ENCODE measurements around the gene SIRPA. TPM values are rescaled to one million over a fixed set of nuclear protein-coding genes. Genes with fewer than 3 reads are reported as not detected.

Gene SIRPA
- total RNA-seq, 1 donor from 2014 or later, result 8.9 TPM

GRCh38 chr20:1902188-1902587, 7.0 kb downstream of the SIRPA start:
- Histone ChIP-seq H3K27me3 (ENCODE audit: control insufficient read depth in 3 of 3, insufficient read depth in 3 of 3, low read length in 3 of 3) (no peaks in the 10 kb centered on the region), H3K36me3 (ENCODE audit: control insufficient read depth in 3 of 3, insufficient read depth in 3 of 3, low read length in 3 of 3) (peaks cover 0 to 7% (median 0%) of the 10 kb centered on the region in 3 donors), H3K4me3 (ENCODE audit: low read length in 3 of 3) (no peak overlapping the region), H3K9ac (ENCODE audit: low read depth in 1 of 3, low read length in 3 of 3) (no peak overlapping the region), H3K9me3 (ENCODE audit: control insufficient read depth in 3 of 3, low read length in 3 of 3) (no peaks in the 10 kb centered on the region), H3K4me1 (ENCODE audit: control insufficient read depth in 3 of 3, insufficient read depth in 3 of 3, low read length in 3 of 3) (peaks cover 10 to 18% (median 15%) of the 10 kb centered on the region in 3 donors), H3K27ac (ENCODE audit: low read depth, low read length) (no peak overlapping the region)

DNA sequence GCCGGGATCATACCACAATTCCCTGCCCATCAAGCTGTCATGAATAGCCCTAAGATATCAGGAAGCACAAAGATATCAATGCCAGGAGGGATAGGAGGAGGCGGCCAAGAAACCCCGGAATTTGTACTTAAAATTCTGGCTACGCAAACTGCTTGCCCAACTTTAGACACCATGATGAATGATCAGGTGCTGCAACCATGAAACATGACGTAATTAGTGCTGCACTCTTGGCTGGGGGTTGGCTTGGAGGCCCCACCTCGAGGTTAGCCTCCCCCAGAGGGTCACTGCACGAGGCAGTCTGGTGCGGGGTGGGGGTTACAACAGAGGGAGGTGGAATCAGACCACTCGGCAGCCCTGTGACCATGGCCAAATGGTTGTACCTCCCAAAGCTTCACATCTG, 8.9 kb downstream of the SIRPA start:
- H3K9me3 ChIP-seq (ENCODE audit: control insufficient read depth in 3 of 3, low read length in 3 of 3), result no peaks in the 10 kb centered on the region
- no peak overlapping the region for H3K9ac ChIP-seq (ENCODE audit: low read depth in 1 of 3, low read length in 3 of 3)
- no peak overlapping the region for H3K27ac ChIP-seq (ENCODE audit: low read depth, low read length)
- no peak overlapping the region for H3K4me3 ChIP-seq (ENCODE audit: low read length in 3 of 3)
- peaks cover 4 to 10% (median 4%) of the 10 kb centered on the region in 3 donors for H3K36me3 ChIP-seq (ENCODE audit: control insufficient read depth in 3 of 3, insufficient read depth in 3 of 3, low read length in 3 of 3)
- no peaks in the 10 kb centered on the region for H3K27me3 ChIP-seq (ENCODE audit: control insufficient read depth in 3 of 3, insufficient read depth in 3 of 3, low read length in 3 of 3)
- peaks cover 7 to 9% (median 8%) of the 10 kb centered on the region in 3 donors for H3K4me1 ChIP-seq (ENCODE audit: control insufficient read depth in 3 of 3, insufficient read depth in 3 of 3, low read length in 3 of 3)

- Histone ChIP-seq H3K4me1 (ENCODE audit: control insufficient read depth in 3 of 3, insufficient read depth in 3 of 3, low read length in 3 of 3) (peaks cover 4 to 8% (median 7%) of the 10 kb centered on the region in 3 donors), H3K9ac (ENCODE audit: low read depth in 1 of 3, low read length in 3 of 3) (no peak overlapping the region), H3K4me3 (ENCODE audit: low read length in 3 of 3) (no peak overlapping the region), H3K36me3 (ENCODE audit: control insufficient read depth in 3 of 3, insufficient read depth in 3 of 3, low read length in 3 of 3) (peaks cover 4 to 10% (median 4%) of the 10 kb centered on the region in 3 donors), H3K27ac (ENCODE audit: low read depth, low read length) (no peak overlapping the region), H3K27me3 (ENCODE audit: control insufficient read depth in 3 of 3, insufficient read depth in 3 of 3, low read length in 3 of 3) (no peaks in the 10 kb centered on the region), H3K9me3 (ENCODE audit: control insufficient read depth in 3 of 3, low read length in 3 of 3) (no peaks in the 10 kb centered on the region)
These were observed 9.8 kb downstream of the SIRPA start for GRCh38 chr20:1905009-1905408.

DNA sequence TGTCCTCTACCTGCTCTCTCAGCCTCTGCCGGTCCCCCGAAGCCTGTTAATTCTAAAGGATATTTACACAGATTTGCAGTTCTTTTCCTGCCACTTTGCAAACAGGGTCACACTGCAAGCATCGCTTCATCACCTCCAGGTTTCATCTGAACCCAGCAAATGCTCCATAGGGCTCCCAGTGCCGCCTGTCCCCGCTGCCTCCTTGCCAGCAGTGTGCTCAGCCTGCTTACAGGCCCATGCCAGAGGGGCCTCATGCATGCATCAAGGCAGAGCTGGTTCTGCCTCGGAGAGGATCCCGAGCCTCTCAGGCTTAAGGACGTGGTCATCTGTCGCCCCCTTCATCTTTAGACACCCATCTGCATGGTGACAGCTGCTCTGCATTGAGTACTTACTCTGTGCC, 10.5 kb downstream of the SIRPA start:
- Histone ChIP-seq H3K9me3 (ENCODE audit: control insufficient read depth in 3 of 3, low read length in 3 of 3) (no peaks in the 10 kb centered on the region), H3K27me3 (ENCODE audit: control insufficient read depth in 3 of 3, insufficient read depth in 3 of 3, low read length in 3 of 3) (no peaks in the 10 kb centered on the region), H3K36me3 (ENCODE audit: control insufficient read depth in 3 of 3, insufficient read depth in 3 of 3, low read length in 3 of 3) (peaks cover 4 to 12% (median 4%) of the 10 kb centered on the region in 3 donors), H3K9ac (ENCODE audit: low read depth in 1 of 3, low read length in 3 of 3) (no peak overlapping the region), H3K27ac (ENCODE audit: low read depth, low read length) (no peak overlapping the region), H3K4me1 (ENCODE audit: control insufficient read depth in 3 of 3, insufficient read depth in 3 of 3, low read length in 3 of 3) (peaks cover 2% of the 10 kb centered on the region in 3 donors), H3K4me3 (ENCODE audit: low read length in 3 of 3) (no peak overlapping the region)

DNA sequence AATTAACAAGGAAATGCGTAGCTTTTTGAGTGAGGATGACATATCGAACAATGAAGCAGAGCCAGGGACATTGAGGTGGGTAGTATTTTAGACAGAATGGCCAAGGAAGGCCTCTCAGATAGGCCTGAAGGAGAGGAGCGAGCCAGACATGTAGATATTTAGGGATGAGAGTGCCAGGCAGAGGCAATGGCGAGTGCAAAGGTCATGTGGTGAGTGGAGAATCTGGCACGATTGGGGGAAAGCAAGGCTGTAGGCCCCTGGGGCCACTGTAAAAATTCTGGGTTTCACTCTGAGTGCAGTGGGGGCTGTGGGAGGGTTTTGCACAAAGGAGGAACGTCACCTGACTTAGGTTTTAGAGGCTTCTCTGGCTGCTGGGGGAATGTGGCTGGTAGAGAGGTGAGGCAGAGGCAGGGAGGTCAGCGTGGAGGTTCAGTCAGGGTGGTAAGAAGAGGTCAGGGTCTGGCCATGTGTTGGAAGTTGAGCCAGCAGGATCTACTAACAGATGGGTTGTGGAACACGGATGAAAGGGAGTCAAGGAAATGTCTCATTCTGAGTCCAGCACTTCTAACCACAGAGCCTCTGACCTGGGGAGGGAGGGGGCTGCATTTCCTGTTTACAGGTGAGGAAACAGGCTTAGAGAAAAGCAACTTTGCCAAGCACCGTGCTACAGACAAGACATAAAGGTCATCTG, 11.3 kb downstream of the SIRPA start:
- Histone ChIP-seq H3K27ac (ENCODE audit: low read depth, low read length) (no peak overlapping the region), H3K36me3 (ENCODE audit: control insufficient read depth in 3 of 3, insufficient read depth in 3 of 3, low read length in 3 of 3) (peaks cover 4 to 10% (median 4%) of the 10 kb centered on the region in 3 donors), H3K27me3 (ENCODE audit: control insufficient read depth in 3 of 3, insufficient read depth in 3 of 3, low read length in 3 of 3) (no peaks in the 10 kb centered on the region), H3K4me1 (ENCODE audit: control insufficient read depth in 3 of 3, insufficient read depth in 3 of 3, low read length in 3 of 3) (no peaks in the 10 kb centered on the region), H3K4me3 (ENCODE audit: low read length in 3 of 3) (no peak overlapping the region), H3K9ac (ENCODE audit: low read depth in 1 of 3, low read length in 3 of 3) (no peak overlapping the region), H3K9me3 (ENCODE audit: control insufficient read depth in 3 of 3, low read length in 3 of 3) (no peaks in the 10 kb centered on the region)

DNA sequence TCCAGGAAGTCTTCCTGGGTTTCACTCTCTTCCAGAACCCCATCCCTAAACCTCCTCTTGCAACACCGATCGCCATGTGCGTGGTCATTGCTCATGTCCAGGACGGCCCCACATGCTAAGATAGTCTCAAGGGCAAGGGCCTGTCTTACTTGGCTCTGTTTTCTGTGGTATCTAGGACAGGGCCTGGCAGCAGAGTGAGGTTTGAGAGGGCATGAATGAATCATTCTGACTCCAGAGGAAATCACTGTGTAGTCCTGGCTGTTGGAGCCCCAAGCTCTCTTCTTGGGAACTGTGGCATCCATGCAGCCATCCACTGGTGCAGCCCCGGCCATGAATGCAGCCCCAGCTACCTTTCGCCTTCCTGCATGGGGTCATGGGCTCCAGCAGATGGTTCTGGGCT, 12.4 kb downstream of the SIRPA start:
- Histone ChIP-seq H3K27ac (ENCODE audit: low read depth, low read length) (no peak overlapping the region), H3K4me3 (ENCODE audit: low read length in 3 of 3) (no peak overlapping the region), H3K9ac (ENCODE audit: low read depth in 1 of 3, low read length in 3 of 3) (no peak overlapping the region), H3K27me3 (ENCODE audit: control insufficient read depth in 3 of 3, insufficient read depth in 3 of 3, low read length in 3 of 3) (no peaks in the 10 kb centered on the region), H3K36me3 (ENCODE audit: control insufficient read depth in 3 of 3, insufficient read depth in 3 of 3, low read length in 3 of 3) (peaks cover 4 to 10% (median 4%) of the 10 kb centered on the region in 3 donors), H3K9me3 (ENCODE audit: control insufficient read depth in 3 of 3, low read length in 3 of 3) (no peaks in the 10 kb centered on the region), H3K4me1 (ENCODE audit: control insufficient read depth in 3 of 3, insufficient read depth in 3 of 3, low read length in 3 of 3) (no peaks in the 10 kb centered on the region)

DNA sequence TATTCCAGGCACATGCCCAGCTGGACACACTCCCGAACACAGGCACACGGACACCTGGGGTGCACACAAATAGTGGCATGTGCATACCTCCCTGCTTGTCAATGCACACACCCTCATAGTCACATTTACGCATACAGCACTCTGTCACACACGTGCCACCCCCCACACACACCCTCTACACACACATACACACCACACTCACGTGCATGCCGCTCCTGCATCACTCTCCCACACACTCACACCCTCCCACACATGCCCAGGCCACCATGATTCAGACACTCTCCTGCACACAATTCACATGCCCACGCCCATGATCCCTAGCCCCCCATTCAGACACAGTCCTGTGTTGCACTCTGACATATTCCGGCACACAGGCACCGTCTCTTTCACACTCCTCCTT, 13.0 kb downstream of the SIRPA start:
- H3K4me3 ChIP-seq (ENCODE audit: low read length in 3 of 3), result no peak overlapping the region
- H3K9me3 ChIP-seq (ENCODE audit: control insufficient read depth in 3 of 3, low read length in 3 of 3), result no peaks in the 10 kb centered on the region
- H3K36me3 ChIP-seq (ENCODE audit: control insufficient read depth in 3 of 3, insufficient read depth in 3 of 3, low read length in 3 of 3), result peaks cover 4 to 10% (median 4%) of the 10 kb centered on the region in 3 donors
- no peaks in the 10 kb centered on the region for H3K27me3 ChIP-seq (ENCODE audit: control insufficient read depth in 3 of 3, insufficient read depth in 3 of 3, low read length in 3 of 3)
- no peak overlapping the region for H3K9ac ChIP-seq (ENCODE audit: low read depth in 1 of 3, low read length in 3 of 3)
- H3K4me1 ChIP-seq (ENCODE audit: control insufficient read depth in 3 of 3, insufficient read depth in 3 of 3, low read length in 3 of 3), result no peaks in the 10 kb centered on the region
- no peak overlapping the region for H3K27ac ChIP-seq (ENCODE audit: low read depth, low read length)

DNA sequence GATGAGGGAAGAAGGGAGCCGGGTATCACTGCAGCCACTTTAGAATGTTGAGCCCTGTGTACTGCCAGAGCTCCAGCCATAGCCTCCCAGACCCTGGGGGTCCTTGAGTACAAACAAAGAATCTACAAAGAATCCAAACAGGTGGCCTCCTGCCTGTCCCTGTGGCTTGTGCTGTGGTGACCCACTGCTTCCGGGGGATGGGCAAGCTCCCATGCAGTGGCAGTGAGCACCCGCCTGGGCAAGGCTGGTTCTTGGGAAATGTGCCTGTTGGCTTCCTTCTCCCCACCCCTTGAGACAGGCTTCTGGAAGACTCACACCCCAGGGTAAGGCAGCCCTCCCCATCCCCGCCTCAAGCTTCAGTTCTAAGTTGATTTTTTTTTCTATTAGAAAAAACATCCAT, 13.9 kb downstream of the SIRPA start:
- no peak overlapping the region for H3K27ac ChIP-seq (ENCODE audit: low read depth, low read length)
- no peaks in the 10 kb centered on the region for H3K9me3 ChIP-seq (ENCODE audit: control insufficient read depth in 3 of 3, low read length in 3 of 3)
- no peaks in the 10 kb centered on the region for H3K27me3 ChIP-seq (ENCODE audit: control insufficient read depth in 3 of 3, insufficient read depth in 3 of 3, low read length in 3 of 3)
- H3K36me3 ChIP-seq (ENCODE audit: control insufficient read depth in 3 of 3, insufficient read depth in 3 of 3, low read length in 3 of 3), result peaks cover 4 to 12% (median 4%) of the 10 kb centered on the region in 3 donors
- H3K4me1 ChIP-seq (ENCODE audit: control insufficient read depth in 3 of 3, insufficient read depth in 3 of 3, low read length in 3 of 3), result no peaks in the 10 kb centered on the region
- H3K9ac ChIP-seq (ENCODE audit: low read depth in 1 of 3, low read length in 3 of 3), result no peak overlapping the region
- H3K4me3 ChIP-seq (ENCODE audit: low read length in 3 of 3), result no peak overlapping the region

DNA sequence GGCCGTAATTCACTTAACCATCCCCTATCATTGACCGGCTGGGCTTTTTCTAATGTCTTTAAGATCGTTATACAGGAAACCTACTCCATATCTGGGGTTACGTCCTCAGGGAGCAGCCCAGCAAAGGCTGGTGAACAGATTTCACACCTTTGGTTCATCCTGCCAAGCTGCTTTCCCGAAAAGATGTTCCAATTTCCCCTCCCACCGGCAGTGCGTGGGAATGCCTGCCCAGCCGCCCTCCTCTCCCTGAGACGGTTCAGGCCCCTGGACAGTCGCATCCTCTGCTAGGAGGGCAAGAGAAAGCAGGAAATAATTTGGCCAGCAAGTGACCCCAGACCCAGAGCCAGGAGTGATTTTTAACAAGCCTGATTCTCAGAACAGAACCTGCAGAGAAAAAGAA, 16.3 kb downstream of the SIRPA start:
- Histone ChIP-seq H3K4me1 (ENCODE audit: control insufficient read depth in 3 of 3, insufficient read depth in 3 of 3, low read length in 3 of 3) (no peaks in the 10 kb centered on the region), H3K9me3 (ENCODE audit: control insufficient read depth in 3 of 3, low read length in 3 of 3) (no peaks in the 10 kb centered on the region), H3K27ac (ENCODE audit: low read depth, low read length) (no peak overlapping the region), H3K9ac (ENCODE audit: low read depth in 1 of 3, low read length in 3 of 3) (no peak overlapping the region), H3K36me3 (ENCODE audit: control insufficient read depth in 3 of 3, insufficient read depth in 3 of 3, low read length in 3 of 3) (peaks cover 10 to 25% (median 11%) of the 10 kb centered on the region in 3 donors), H3K4me3 (ENCODE audit: low read length in 3 of 3) (no peak overlapping the region), H3K27me3 (ENCODE audit: control insufficient read depth in 3 of 3, insufficient read depth in 3 of 3, low read length in 3 of 3) (no peaks in the 10 kb centered on the region)

DNA sequence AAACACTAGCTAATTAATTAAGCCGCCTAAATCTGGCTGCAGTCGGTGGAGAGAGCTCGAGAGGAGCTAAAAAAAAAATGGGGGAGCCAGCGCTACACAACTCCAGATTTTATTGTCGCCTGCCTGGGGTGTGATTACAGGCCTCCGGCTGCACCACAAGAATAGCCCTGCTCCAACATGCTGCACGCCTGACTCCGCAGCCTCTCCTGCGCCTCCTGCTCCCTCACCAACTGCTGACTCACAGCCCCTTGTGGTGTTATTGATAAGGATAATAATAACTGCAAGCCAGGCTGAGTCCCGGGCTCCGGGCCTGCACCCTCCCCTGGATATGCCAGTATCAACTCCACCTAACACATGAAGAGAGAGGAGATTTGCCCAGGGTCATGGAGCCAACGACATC, 16.8 kb downstream of the SIRPA start:
- Histone ChIP-seq H3K9ac (ENCODE audit: low read depth in 1 of 3, low read length in 3 of 3) (no peak overlapping the region), H3K9me3 (ENCODE audit: control insufficient read depth in 3 of 3, low read length in 3 of 3) (no peaks in the 10 kb centered on the region), H3K36me3 (ENCODE audit: control insufficient read depth in 3 of 3, insufficient read depth in 3 of 3, low read length in 3 of 3) (peaks cover 10 to 30% (median 14%) of the 10 kb centered on the region in 3 donors), H3K4me1 (ENCODE audit: control insufficient read depth in 3 of 3, insufficient read depth in 3 of 3, low read length in 3 of 3) (no peaks in the 10 kb centered on the region), H3K27me3 (ENCODE audit: control insufficient read depth in 3 of 3, insufficient read depth in 3 of 3, low read length in 3 of 3) (no peaks in the 10 kb centered on the region), H3K4me3 (ENCODE audit: low read length in 3 of 3) (no peak overlapping the region), H3K27ac (ENCODE audit: low read depth, low read length) (no peak overlapping the region)
